Muscle layer of colon (tissue), 2 donors: ENCODE data around the gene ANKS1B.
"Not testable (repeated sequence)": the region's sequence is repeated elsewhere in the genome, so short reads cannot be mapped to it uniquely, and the experiment has no call there.

Experiments used
- H3K27ac ChIP-seq: one replicate; pipeline ENCODE4 v1.7.0; 2013; ENCODE audit warnings: low read depth, mild to moderate bottlenecking, low read length, moderate library complexity
- H3K27me3 ChIP-seq, 2 donors: one replicate each; pipeline ENCODE4 v1.7.0; 2013; ENCODE audit warnings: low read length in 2 of 2, mild to moderate bottlenecking in 2 of 2; ENCODE audit not compliant: insufficient read depth in 2 of 2, control insufficient read depth in 1 of 2
- H3K36me3 ChIP-seq: one replicate; pipeline ENCODE4 v1.7.0; 2013; ENCODE audit warnings: mild to moderate bottlenecking, low read length; ENCODE audit not compliant: insufficient read depth
- H3K4me1 ChIP-seq: one replicate; pipeline ENCODE4 v1.7.0; 2013; ENCODE audit warnings: mild to moderate bottlenecking, low read length; ENCODE audit not compliant: insufficient read depth
- H3K4me3 ChIP-seq, 2 donors: one replicate each; pipeline ENCODE4 v1.7.0; 2013; ENCODE audit warnings: low read length in 2 of 2, low read depth in 1 of 2, mild to moderate bottlenecking in 1 of 2, moderate library complexity in 1 of 2
- H3K9ac ChIP-seq: one replicate; pipeline ENCODE4 v1.7.0; 2013; ENCODE audit warnings: low read length
- H3K9me3 ChIP-seq: one replicate; pipeline ENCODE4 v1.7.0; 2013; ENCODE audit warnings: mild to moderate bottlenecking, low read length
- donor health status: abdominal sarcoma.
- donor health status: Adenocarcinoma of cecum.

ANKS1B gene

DNA sequence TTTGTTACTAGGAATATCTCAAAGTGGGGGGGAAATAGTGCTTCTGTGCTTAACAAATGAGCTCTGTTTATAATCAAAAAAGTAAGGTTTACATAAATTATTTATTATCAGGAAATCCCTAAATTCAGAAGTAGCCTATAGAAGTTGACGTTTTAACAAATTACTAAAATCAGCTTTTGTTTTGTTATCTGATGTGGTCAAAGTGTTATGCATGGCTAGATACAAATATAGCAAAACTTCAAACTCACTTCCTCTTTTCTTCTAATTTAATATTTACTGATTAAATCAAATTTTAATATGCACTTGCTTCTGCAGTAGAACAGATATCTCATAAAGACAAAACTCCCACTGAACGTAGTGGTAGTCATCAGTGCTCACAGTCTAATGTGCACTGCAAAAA lies 289.7 kb downstream of the ANKS1B start:
- Histone ChIP-seq H3K27me3 (no peaks in the 10 kb centered on the region), H3K9ac (no peak overlapping the region), H3K36me3 (no peaks in the 10 kb centered on the region), H3K4me3 (no peak overlapping the region), H3K27ac (no peak overlapping the region), H3K4me1 (no peaks in the 10 kb centered on the region), H3K9me3 (no peaks in the 10 kb centered on the region)

DNA sequence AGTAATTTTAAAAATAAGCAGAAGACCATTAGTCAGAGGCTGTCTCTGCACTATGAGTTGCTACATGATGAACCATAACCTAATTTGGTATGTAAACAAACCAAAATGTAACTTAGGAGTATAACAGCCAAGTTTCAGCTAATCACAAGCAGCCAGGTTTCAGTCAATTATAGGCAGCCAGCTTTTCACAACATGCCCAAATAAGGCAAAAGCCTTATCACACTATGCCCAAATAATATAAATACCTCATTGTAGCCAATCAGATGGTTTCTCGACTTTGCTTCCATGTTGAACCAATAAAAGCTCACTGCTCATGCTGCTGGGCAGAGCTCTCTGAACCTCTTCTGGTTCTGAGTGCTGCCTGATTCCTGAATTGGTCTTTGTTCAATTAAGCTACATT lies 298.6 kb downstream of the ANKS1B start:
- no peak overlapping the region for H3K9ac ChIP-seq
- H3K9me3 ChIP-seq, result no peaks in the 10 kb centered on the region
- no peaks in the 10 kb centered on the region for H3K4me1 ChIP-seq
- no peaks in the 10 kb centered on the region for H3K36me3 ChIP-seq
- no peak overlapping the region for H3K27ac ChIP-seq
- H3K27me3 ChIP-seq, result no peaks in the 10 kb centered on the region
- no peak overlapping the region for H3K4me3 ChIP-seq

DNA sequence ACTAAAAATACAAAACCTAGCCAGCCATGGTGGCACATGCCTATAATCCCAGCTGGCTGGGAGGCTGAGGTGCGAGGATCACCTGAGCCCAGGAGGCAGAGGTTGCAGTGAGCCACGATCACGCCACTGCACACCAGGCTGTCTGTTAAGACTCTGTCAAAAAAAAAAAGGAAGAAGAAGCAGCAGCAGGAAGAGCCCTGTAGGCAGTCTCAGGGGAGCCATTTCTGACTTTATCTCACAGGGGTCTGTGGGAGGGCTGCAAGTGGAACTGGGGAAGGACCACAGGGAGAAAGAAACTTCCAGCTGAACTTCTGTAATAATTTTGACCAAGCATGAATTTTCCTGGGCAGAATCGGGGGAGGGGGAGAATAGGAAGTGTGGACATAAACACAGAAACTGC lies 304.5 kb downstream of the ANKS1B start:
- H3K9ac ChIP-seq, result no peak overlapping the region
- no peaks in the 10 kb centered on the region for H3K4me1 ChIP-seq
- H3K27me3 ChIP-seq, result no peaks in the 10 kb centered on the region
- no peaks in the 10 kb centered on the region for H3K9me3 ChIP-seq
- H3K27ac ChIP-seq, result no peak overlapping the region
- H3K4me3 ChIP-seq, result no peak overlapping the region
- H3K36me3 ChIP-seq, result no peaks in the 10 kb centered on the region

- H3K36me3 ChIP-seq, result no peaks in the 10 kb centered on the region
- no peaks in the 10 kb centered on the region for H3K4me1 ChIP-seq
- H3K4me3 ChIP-seq, result no peak overlapping the region
- no peaks in the 10 kb centered on the region for H3K9me3 ChIP-seq
- H3K27me3 ChIP-seq, result no peaks in the 10 kb centered on the region
- no peak overlapping the region for H3K27ac ChIP-seq
- no peak overlapping the region for H3K9ac ChIP-seq
These were observed 314.1 kb downstream of the ANKS1B start for GRCh38 chr12:99670635-99671034.

DNA sequence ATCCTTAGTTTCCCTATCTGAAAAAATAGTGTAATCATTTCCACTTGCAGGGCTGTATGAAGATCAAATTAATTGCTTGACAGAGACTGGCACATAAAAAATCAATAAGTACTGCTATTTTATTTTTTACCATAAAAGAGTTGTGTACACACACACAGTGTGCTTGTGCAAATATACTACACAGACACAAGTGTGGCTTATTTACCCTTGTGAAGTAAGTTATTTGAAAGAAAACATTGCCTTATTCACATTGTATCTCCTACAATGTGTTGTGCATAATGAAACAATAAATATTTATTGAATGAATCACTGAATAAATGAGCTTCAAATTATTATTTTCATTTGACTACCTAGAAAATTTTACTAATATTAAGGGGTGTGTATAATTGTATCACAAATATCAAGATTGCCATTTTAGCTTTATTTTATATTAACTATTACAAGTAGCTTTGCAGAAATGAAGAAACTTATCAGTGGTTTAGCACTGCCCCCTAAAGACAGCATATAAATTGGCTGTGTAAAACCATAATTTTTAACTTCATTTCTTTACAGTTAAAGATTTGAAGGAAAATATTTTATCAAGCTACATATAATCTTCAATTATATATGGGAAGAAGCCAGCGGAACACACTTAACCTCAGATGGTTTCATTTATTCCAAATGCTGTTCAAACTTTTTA lies 325.9 kb downstream of the ANKS1B start:
- H3K9ac ChIP-seq, result no peak overlapping the region
- no peaks in the 10 kb centered on the region for H3K36me3 ChIP-seq
- no peaks in the 10 kb centered on the region for H3K27me3 ChIP-seq
- H3K4me3 ChIP-seq, result no peak overlapping the region
- H3K9me3 ChIP-seq, result no peaks in the 10 kb centered on the region
- no peaks in the 10 kb centered on the region for H3K4me1 ChIP-seq
- no peak overlapping the region for H3K27ac ChIP-seq

DNA sequence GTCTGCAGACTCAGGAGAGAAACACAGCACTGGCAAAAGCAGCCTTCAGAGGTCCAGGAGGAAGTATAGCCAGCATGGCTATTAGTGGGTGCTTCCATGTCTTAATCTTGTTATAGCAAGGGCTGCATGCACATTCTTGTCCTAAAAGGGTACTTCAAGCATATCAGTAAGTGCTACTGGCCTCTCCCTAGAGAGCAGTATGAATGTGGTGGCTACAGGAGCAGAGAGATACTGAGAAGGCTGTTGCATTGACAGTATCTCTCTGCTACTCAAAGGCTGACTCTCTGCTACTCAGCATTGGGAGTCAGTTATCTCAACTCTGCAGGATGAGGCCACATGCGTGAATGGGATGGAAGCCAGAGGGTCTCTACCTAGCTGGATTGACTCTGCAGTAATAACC lies 335.2 kb downstream of the ANKS1B start:
- H3K9ac ChIP-seq, result no peak overlapping the region
- no peaks in the 10 kb centered on the region for H3K4me1 ChIP-seq
- no peak overlapping the region for H3K4me3 ChIP-seq
- no peaks in the 10 kb centered on the region for H3K9me3 ChIP-seq
- H3K27ac ChIP-seq, result no peak overlapping the region
- H3K27me3 ChIP-seq, result no peaks in the 10 kb centered on the region
- peaks cover 7% of the 10 kb centered on the region for H3K36me3 ChIP-seq

DNA sequence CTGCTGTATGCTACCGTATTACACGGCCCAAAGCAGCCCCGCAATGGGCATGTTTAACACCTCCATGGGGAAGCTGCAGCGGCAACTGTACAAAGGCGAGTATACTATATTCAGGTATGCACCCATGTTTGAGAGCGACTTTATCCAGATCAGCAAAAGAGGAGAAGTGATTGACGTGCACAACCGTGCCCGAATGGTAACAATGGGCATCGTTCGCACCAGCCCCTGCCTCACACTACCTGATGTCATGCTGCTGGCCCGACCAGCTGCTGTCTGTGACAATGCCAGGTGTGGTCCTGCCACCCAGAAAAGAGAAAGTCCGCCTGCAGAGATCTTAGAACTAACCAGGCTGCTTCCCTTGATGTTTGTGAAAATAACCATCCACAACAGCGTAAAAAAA lies 336.6 kb downstream of the ANKS1B start:
- Histone ChIP-seq H3K36me3 (peaks cover 7% of the 10 kb centered on the region), H3K27ac (no peak overlapping the region), H3K27me3 (no peaks in the 10 kb centered on the region), H3K4me1 (no peaks in the 10 kb centered on the region), H3K4me3 (no peak overlapping the region), H3K9me3 (no peaks in the 10 kb centered on the region), H3K9ac (no peak overlapping the region)

DNA sequence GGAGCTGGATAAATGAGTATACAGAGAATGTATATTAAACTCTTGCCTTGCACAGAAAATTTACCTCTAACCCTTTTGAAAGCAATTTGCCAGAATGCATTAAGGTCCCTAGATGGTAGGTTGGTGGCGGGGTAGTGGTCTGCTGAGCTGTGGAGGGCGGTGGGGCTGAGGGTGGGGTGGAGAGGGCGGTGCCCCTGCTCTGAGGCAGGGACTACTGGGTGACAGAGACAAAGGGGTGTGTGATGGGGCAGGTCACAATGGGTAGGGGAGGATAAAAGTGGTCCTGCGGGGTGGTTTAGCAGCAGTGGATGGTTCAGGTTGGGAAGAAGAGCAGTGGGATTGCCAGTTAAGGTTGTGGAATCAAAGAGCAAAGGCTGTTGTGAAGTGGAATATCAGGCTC lies 337.3 kb downstream of the ANKS1B start, which contains the start of gene GARIN6:
GARIN6 (plus strand) TSS at position 301 of the 400 bp plus-strand sequence. CDS start 422 bp downstream, outside the sequence.
- H3K27ac ChIP-seq, result no peak within 1 kb of the TSS
- no peaks in the 10 kb centered on the region for H3K9me3 ChIP-seq
- no peak within 1 kb of the TSS for H3K4me3 ChIP-seq
- no peak within 1 kb of the TSS for H3K9ac ChIP-seq
- no peaks in the 10 kb centered on the region for H3K4me1 ChIP-seq
- H3K27me3 ChIP-seq, result no peaks in the 10 kb centered on the region
- H3K36me3 ChIP-seq, result peaks cover 7% of the 10 kb centered on the region

DNA sequence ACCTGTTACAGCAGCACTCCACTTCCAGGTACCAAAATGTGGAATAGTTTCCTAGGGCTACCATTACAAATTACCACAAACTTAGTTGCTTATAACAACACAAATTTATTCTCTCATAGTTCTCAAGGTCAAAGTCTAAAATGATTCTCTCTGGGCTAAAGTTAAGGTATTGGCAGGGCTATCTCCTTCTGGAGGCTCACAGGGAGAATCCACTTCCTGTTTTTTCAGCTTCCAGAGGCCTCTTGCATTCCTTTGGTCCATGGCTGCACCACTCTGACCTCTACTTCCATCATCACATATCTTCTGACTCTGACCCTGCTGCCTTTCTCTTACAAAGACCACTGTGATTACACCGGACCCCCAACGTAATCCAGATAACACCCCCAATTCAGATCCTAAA lies 340.1 kb downstream of the ANKS1B start:
- Histone ChIP-seq H3K4me1 (no peaks in the 10 kb centered on the region), H3K4me3 (no peak overlapping the region), H3K27me3 (no peaks in the 10 kb centered on the region), H3K9me3 (no peaks in the 10 kb centered on the region), H3K36me3 (peaks cover 7% of the 10 kb centered on the region), H3K27ac (no peak overlapping the region), H3K9ac (no peak overlapping the region)

DNA sequence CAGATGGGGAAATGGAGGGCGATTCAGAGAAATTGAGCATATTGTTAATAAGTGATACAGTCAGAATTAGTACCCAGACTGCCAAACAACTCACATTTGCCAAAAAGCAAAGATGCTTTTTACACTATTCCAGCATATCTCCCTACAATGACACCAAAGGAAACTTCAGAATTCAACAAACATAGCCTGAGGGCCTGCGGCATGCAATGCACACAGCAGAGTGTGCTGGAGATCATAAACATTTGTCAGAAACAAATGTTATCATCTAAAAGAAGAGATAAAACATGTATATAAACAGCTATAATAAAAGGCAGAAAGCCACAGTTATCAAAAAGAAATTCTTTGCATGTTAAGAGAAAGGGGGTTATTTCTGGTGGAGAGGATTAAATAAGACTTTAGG lies 357.3 kb downstream of the ANKS1B start:
- H3K4me1 ChIP-seq, result no peaks in the 10 kb centered on the region
- no peak overlapping the region for H3K27ac ChIP-seq
- H3K9ac ChIP-seq, result no peak overlapping the region
- H3K9me3 ChIP-seq, result no peaks in the 10 kb centered on the region
- no peaks in the 10 kb centered on the region for H3K27me3 ChIP-seq
- no peaks in the 10 kb centered on the region for H3K36me3 ChIP-seq
- no peak overlapping the region for H3K4me3 ChIP-seq

GRCh38 chr12:99624591-99624990 lies 360.1 kb downstream of the ANKS1B start:
- not testable (repeated sequence) for H3K9me3 ChIP-seq, H3K9ac ChIP-seq, H3K36me3 ChIP-seq, H3K27me3 ChIP-seq, H3K4me1 ChIP-seq, H3K27ac ChIP-seq, H3K4me3 ChIP-seq

GRCh38 chr12:99620159-99620479 lies 364.6 kb downstream of the ANKS1B start:
- H3K4me3 ChIP-seq, result no peak overlapping the region
- peaks cover 7% of the 10 kb centered on the region for H3K9me3 ChIP-seq
- no peak overlapping the region for H3K9ac ChIP-seq
- H3K27ac ChIP-seq, result no peak overlapping the region
- no peaks in the 10 kb centered on the region for H3K27me3 ChIP-seq
- no peaks in the 10 kb centered on the region for H3K4me1 ChIP-seq
- no peaks in the 10 kb centered on the region for H3K36me3 ChIP-seq
